ENCODE results near the gene ZMYM4.

Gene ZMYM4

GRCh38 chr1:35448344-35448801, 179.9 kb downstream of the ZMYM4 start:
- H3K4me3 ChIP-seq (ENCODE audit: low read depth, low read length): no peak overlapping the region

GRCh38 chr1:35449334-35450008, 181.0 kb downstream of the ZMYM4 start:
- TF ChIP-seq CTCF (IDR thresholded peaks at IDR 0.05; ENCODE audit: borderline replicate concordance, insufficient read depth, low read depth, low read length): no peak
- H3K4me3 ChIP-seq (ENCODE audit: low read depth, low read length): no peak overlapping the region

More at GRCh38 chr1:35448344-35448801, 179.9 kb downstream of the ZMYM4 start:
- TF ChIP-seq CTCF (IDR thresholded peaks at IDR 0.05; ENCODE audit: borderline replicate concordance, insufficient read depth, low read depth, low read length): no peak

GRCh38 chr1:35451125-35451528, 182.6 kb downstream of the ZMYM4 start:
- no peak overlapping the region for H3K4me3 ChIP-seq (ENCODE audit: low read depth, low read length)
- TF ChIP-seq CTCF (IDR thresholded peaks at IDR 0.05; ENCODE audit: borderline replicate concordance, insufficient read depth, low read depth, low read length): peak; percentile 80

GRCh38 chr1:35452106-35452774, 183.7 kb downstream of the ZMYM4 start:
- H3K4me3 ChIP-seq (ENCODE audit: low read depth, low read length): no peak overlapping the region
- TF ChIP-seq CTCF (IDR thresholded peaks at IDR 0.05; ENCODE audit: borderline replicate concordance, insufficient read depth, low read depth, low read length): no peak

GRCh38 chr1:35453031-35453430, 184.5 kb downstream of the ZMYM4 start:
- H3K4me3 ChIP-seq (ENCODE audit: low read depth, low read length): no peak overlapping the region
- no peak for TF ChIP-seq CTCF (IDR thresholded peaks at IDR 0.05; ENCODE audit: borderline replicate concordance, insufficient read depth, low read depth, low read length)

GRCh38 chr1:35454176-35454575, 185.7 kb downstream of the ZMYM4 start:
- no peak for TF ChIP-seq CTCF (IDR thresholded peaks at IDR 0.05; ENCODE audit: borderline replicate concordance, insufficient read depth, low read depth, low read length)
- H3K4me3 ChIP-seq (ENCODE audit: low read depth, low read length): no peak overlapping the region

GRCh38 chr1:35454616-35455015, 186.1 kb downstream of the ZMYM4 start:
- no peak overlapping the region for H3K4me3 ChIP-seq (ENCODE audit: low read depth, low read length)
- TF ChIP-seq CTCF (IDR thresholded peaks at IDR 0.05; ENCODE audit: borderline replicate concordance, insufficient read depth, low read depth, low read length): no peak

All from GM12875 (cell line).